ENCODE data around the gene OR4S2.

Gene OR4S2, protein sequence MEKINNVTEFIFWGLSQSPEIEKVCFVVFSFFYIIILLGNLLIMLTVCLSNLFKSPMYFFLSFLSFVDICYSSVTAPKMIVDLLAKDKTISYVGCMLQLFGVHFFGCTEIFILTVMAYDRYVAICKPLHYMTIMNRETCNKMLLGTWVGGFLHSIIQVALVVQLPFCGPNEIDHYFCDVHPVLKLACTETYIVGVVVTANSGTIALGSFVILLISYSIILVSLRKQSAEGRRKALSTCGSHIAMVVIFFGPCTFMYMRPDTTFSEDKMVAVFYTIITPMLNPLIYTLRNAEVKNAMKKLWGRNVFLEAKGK

DNA sequence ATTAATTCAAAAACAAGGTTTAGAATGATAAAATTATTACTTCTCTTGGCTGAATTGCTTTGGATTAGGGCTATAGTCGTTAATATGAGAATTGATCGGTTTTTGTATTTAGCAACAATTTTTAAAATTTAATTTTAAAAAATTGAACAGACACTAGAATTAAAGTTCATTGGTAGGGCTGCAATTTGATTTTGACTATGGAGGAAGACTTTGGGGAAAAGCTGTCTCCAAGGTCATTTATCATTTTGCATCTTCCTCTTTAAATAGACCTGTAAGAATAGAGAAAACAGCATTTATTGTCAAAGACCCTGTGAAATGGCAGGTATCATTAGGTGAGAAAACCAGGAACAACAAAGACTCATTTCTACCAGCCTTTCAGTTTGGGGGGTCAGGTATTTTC is at the start of gene OR4S2:
TSS of gene OR4S2 (plus strand) at position 301 of the 400 bp plus-strand sequence. CDS start 2,577 bp downstream, outside the sequence.
- DNase-seq: no peak

DNA sequence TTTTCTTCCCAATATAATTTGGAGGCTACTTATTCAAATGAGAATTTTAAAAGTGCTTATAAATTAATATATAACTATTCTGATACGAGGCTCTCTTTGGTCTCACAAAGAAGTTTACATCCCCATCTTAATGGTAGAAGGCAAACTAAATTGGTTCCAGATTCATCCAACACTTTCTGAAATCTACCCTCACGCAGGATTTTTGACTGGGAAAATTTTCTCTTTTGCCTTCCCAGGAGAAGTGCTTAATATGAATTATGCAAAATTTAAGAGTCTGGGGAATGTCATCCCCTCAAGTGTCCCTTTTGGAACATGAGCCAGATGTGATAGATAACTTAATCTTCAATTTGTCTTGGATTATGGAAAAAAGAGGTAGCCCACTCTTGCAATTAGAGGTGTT is 40.6 kb upstream of the OR4S2 start, which contains the start of gene OR4C11:
TSS of gene OR4C11 (minus strand) at position 101 of the 400 bp plus-strand sequence. CDS start 3,272 bp downstream, outside the sequence.
- no peak for DNase-seq

DNA sequence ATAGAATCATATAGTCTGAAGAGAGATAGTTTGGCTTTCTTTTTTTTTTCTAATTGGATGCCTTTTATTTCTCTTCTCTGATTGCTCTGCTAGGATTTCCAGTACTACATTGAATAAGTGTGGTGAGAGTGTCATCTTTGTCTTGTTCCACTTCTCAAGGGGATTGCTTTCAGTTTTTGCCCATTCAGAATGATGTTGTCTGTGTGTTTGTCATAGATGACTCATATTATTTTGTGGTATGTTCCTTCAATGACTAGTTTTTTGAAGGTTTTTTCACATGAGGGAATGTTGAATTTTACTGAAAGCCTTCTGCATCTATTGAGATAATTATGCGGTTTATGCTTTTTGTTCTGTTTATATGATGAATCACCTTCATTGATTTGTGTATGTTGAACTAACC is 23.6 kb upstream of the OR4S2 start:
- no peak for DNase-seq

DNA sequence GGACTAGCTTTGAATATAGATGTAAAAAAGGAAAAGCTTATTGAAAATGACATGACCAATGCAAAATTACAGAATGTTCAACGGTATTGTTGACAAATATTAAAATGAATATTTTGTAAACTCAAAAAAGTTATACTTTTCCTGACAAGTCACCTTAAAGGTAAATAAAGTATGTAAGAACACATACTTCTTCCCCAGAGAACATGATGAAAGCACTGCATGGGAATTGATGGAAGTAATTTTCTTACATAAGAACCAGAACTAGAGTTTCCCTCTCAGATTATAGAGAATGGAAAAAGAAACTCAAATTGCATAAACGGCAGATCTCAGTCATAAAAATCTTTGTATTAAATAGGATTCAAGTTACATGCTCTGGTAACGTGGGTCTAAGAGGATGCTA is 13.3 kb upstream of the OR4S2 start, which contains the start of gene OR4P4:
TSS of gene OR4P4 (plus strand) at position 301 of the 400 bp plus-strand sequence.
- DNase-seq: no peak

DNA sequence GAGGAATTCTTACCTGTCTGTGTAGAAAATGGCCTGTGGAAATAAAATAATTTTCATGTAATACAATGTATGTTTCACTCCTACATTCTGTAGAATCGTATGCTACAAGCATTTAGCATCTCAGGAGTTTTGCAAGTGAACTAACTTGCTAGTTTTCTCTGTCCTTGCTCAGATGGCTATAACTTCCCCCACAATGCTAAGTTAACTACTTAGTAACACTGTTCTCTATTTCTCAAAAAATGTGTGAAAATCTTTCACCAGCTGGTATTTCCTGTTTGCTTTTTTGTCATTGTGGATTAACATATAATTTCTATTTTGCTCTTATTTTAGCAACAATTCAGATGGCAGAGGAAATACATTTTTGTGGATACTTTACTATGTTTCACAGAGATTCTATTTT is 4.4 kb downstream of the OR4S2 start:
- DNase-seq: no peak

DNA sequence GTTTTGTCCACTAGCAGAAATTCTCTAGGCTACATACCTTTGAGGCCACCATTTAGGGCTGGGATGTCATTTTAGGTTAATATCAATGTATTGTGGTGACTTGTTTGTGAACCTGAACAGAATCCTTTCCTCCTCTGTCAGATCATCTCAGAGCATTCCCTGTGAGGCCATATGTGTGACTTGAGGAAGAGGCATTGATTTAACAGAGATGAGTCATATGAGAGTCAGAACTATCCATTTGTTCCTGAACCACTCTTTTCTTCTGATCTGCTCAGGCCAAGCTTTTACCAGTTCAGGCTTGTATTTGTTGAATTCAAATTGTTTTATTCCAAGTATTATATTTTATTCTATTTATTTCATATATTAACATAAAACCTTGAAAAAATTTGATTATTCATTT is 7.0 kb downstream of the OR4S2 start:
- no peak for DNase-seq

DNA sequence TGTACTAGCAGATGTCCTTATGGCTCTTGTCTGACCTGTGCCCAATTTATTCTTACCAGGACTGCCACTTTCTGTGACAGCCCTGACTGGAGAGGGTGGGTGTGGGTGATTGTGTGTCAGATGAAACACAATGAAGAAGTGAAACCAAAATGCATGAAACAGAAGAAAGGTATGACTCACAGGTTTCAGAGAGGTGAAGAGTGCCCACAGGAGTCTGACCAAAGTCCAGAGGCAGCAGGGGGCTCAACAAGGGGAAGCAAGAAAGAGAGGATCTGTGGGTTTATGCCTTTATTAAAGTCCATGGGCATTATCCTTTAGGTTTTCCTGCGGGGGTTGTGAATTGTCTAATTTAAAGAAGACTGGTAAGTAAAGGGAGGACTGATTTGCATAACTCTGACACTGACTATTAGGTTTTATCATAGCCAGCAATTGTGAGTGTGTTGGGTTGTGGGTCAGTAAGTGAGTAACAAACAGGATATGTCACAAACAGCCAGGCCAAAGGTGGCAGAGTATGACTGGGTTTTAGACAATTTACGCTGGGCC is 10.0 kb downstream of the OR4S2 start:
- no peak for DNase-seq

DNA sequence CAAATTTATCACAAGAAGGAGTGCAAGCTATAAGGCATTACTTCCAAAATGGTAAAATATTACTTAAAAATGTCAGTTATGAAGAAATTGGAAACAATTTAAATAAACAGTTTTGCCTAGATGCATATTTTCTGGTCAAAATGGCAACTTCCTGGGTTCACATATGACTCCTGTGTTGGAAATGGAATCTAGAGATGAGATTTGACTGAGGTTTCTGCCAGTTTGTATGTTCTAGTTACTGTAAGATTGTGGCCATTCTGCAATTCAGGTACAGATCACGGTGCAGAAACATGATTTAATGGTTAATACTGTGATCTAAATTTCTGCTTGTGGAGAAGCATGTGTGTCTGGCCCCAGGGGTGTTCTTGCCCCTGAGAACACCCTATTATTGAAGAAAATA is 10.5 kb downstream of the OR4S2 start:
- DNase-seq: no peak

DNA sequence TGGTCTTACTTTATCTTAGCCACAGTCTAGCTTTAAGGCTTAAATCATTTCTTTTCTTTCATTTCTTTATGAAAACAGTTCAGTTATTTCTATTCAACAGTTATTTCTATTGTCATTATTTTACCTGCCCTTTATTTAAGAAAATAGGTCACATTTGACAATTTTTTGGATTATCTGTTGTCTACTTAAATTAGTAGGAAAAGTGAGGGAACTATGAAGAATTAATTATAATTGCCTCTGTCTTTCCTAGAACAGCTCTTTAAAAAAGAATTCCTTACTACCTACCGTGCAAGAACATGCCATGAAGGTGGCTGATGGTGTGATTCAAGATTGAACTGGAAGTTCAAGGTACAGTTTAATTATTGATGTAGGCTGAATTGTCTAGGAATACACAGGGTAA is 13.8 kb downstream of the OR4S2 start, which contains the start of gene OR4C6:
TSS of gene OR4C6 (plus strand) at position 301 of the 400 bp plus-strand sequence. CDS start 2,966 bp downstream, outside the sequence.
- no peak for DNase-seq

DNA sequence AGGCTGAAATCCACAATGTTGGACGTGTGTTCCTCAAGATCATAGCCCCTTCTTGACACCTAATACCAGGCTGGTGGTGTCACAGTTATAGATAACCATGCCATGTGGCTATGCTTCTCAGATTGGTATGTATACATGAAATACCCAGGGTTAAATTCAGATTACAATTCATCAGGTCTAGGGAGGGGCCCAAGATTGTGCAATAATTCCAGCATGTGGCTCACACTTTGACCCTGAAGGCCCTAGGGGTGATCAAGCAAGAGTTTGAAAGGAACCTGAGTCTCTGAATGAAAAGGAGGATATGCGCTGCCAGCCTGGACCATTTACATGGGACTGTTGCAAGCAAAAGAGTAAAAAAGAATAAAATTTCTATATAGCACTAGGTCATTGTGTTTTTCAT is 21.2 kb downstream of the OR4S2 start:
- DNase-seq: no peak

DNA sequence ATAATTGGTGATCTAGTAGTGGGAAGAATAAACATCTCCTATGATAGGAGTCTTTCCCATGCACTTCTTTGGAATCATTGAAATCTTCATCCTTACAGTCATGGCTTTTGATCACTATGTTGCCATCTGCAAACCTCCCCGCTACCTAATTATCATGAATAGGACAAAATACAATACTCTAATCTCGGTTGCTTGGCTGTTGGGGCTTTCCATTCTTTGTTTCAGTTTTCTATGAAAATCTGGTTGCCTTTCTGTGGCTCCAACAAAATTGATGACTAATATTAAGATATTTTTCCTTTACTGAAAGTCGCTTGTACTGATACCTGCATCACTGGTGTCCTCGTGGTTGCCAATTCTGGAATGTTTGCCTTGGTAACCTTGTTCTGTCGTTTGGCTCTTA is 25.7 kb downstream of the OR4S2 start:
- DNase-seq: no peak

DNA sequence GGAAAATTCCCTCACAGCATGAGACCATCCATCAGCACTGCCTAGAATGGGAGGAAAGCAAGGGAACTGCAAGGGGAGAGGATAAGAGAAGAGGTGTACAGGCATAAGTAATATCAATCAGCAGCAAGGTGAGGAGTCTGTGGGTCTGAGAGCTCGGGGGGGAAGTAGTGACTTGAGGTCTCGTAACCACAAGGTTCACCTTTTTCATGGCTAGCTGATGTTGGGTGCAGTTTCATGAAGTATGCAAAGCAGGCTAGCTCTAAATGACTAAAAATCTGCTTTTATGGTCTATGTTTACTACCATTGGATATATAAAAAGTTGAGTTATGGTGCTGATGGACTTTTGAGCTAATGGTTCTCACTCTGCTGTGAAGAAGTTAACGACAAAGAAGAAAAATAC is 49.7 kb downstream of the OR4S2 start:
- no peak for DNase-seq

DNA sequence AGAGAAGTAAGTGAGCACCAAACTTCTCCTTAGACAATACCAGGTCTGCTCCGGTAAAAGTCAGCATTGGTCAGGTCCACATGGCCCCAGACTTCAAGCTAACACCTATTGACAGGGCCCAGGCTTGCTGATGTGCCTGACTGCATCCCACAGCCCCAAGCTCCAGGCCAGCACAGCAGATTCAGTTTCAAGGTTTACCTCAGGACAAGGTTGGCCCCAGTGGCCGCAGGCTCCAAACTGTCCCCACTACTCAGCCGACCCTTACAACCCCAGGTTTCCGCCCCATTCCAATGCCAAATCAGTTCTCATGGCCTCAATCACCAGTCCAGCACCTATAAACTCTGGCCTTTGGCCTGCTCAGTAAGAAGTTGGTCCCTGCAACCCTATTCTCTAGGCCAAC is 53.3 kb downstream of the OR4S2 start:
- no peak for DNase-seq
